ENCODE measurements around the gene WASHC4.
"Not testable (repeated sequence)": the region's sequence is repeated elsewhere in the genome, so short reads cannot be mapped to it uniquely, and the experiment has no call there.

The WASHC4 gene

GRCh38 chr12:105091476-105092206 lies 15.9 kb upstream of the WASHC4 start:
- no peak for DNase-seq

- no peak for DNase-seq
These were observed 15.2 kb upstream of the WASHC4 start for GRCh38 chr12:105092336-105092735.

GRCh38 chr12:105095338-105095737 lies 12.2 kb upstream of the WASHC4 start:
- not testable (repeated sequence) for DNase-seq

- no peak for DNase-seq
These were observed 8.2 kb upstream of the WASHC4 start for GRCh38 chr12:105099356-105099755.

- no peak for DNase-seq
These were observed 7.1 kb upstream of the WASHC4 start for GRCh38 chr12:105100207-105100985.

GRCh38 chr12:105100998-105101397 lies 6.5 kb upstream of the WASHC4 start:
- DNase-seq = no peak

GRCh38 chr12:105102673-105103072 lies 4.9 kb upstream of the WASHC4 start:
- no peak for DNase-seq

DNA sequence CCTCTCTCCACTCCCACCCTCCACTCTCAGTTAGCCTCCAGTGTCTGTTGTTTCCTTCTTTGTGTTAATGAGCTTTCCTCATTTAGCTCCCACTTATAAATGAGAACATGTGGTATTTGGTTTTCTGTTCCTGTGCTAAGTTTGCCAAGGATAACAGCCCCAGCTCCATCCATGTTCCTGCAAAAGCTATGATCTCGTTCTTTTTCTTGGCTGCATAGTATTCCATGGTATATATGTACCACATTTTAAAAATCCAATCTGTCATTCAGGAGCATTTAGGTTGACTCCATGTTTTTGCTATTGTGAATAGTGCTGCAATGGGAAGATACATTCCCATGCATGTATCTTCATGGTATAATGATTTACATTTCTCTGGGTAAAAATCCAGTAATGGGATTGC lies 2.8 kb upstream of the WASHC4 start:
- DNase-seq = no peak

- no peak for DNase-seq
These were observed 910 bp upstream of the WASHC4 start for GRCh38 chr12:105106621-105107020.

DNA sequence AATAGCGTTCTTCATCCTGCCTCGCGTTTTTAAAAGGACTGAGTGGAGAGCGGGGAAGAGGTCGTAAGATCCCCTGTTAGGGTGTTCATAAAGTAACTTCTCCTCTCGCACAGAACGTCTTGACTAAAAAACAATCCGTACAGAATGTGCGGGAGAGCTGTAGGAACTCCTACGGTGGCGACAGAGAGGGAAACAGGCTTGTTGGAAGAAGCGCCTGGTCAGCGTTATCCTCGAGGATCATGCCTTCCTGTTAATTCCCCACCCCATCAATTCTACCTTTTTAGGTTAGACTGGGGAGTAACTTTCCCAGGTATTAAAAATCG lies 399 bp upstream of the WASHC4 start:
- no peak for DNase-seq

DNA sequence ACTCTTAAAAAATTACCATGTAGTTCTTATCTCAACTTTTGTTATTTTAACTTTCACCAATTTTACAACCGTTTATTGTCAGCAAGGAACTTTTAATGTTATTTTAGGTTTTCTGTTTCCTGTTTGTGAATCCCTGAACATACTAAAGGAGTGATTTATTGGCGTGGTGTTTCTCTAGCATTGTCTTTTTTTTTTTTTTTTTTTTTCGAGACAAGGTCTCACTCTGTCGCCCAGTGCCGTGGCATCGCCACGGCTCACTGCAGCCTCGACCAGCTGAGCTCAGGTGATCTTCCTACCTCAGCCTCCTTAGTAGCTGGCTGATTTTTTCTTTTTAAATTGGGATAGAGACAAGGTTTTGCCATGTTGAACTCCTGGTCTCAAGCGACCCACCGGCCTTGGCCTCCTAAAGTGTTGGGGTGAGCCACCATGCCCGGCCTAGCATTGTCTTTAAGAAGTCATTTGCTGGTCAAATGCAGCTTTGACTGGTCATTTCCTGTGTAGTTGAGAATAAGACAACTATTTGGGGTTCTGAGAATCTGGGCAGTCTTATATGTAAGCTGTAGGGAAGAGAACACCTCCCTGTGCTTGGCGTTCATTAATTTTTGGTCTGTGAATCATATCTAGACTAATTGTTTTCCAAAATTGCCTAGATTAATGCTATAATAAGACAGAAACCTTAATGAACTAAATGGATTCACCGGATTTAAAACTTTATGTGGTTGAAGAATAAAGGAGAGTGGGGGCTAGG lies 2.1 kb downstream of the WASHC4 start:
- no peak for DNase-seq

DNA sequence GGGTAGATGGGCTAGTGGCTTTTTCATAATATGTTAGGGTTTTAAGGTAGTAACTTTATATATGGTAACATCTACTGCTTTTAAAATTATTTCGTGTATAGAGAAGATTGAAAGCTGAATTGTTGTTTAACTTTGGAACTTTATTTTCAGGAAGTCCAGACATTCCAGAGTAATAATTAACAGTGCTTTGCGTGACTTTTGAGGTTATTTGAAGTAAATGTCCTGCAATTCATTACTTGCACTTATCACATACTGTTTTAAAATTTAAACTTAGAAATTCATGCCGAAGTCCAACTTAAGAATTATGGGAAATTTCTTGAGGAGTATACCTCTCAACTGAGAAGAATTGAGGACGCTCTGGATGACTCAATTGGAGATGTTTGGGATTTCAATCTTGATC lies 3.3 kb downstream of the WASHC4 start:
- DNase-seq = no peak

GRCh38 chr12:105113094-105113493 lies 5.6 kb downstream of the WASHC4 start:
- no peak for DNase-seq

- DNase-seq = no peak
These were observed 9.4 kb downstream of the WASHC4 start for GRCh38 chr12:105116969-105117368.

DNA sequence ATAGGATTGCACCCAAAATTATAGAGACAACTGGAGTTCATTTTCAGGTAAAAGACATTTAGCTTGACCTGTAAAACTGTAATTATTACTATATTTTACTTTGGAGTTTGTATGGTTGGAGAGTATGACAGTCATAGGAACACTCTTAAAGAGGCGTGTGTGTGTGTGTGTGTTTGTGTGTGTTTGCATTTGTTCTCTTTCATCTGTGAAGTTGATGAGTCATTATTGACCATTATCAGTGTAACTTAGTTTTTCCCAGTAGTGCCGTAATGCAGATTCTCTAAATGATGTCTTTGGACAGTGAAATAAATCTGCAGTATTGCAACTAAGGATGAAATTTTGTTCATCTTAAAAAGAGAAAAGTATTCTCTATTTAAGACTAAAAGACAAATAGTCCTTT lies 13.0 kb downstream of the WASHC4 start:
- no peak for DNase-seq

GRCh38 chr12:105138248-105138647 lies 30.7 kb downstream of the WASHC4 start:
- no peak for DNase-seq

DNA sequence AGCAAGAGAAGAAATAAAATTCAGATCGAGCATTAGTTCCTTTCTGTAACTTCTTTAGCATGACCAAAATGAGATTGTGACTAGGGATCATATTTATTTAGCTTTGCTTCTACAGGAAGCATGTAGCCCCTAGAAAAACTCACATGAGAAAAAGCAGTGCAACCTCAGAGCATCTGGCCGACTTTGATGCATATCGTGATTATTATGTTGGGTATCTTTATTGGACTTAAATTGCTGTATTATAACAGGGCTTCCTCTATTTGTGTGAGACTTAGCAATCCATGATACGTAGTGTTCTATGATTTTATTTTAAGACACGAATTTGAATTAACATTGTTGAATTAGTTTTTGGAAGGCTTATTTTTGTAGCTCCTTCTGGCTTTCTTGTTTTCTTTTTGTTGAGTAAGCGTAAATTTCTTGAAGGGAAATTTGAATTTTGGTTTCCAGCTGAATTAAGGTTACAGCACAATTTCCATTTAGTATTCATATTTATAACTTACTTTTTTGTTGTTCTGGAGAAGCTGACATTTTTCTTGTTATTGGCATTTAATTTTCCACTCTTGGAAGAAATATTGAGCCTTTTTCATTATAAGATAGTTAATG lies 33.9 kb downstream of the WASHC4 start:
- no peak for DNase-seq

GRCh38 chr12:105142259-105142658 lies 34.7 kb downstream of the WASHC4 start:
- no peak for DNase-seq

DNA sequence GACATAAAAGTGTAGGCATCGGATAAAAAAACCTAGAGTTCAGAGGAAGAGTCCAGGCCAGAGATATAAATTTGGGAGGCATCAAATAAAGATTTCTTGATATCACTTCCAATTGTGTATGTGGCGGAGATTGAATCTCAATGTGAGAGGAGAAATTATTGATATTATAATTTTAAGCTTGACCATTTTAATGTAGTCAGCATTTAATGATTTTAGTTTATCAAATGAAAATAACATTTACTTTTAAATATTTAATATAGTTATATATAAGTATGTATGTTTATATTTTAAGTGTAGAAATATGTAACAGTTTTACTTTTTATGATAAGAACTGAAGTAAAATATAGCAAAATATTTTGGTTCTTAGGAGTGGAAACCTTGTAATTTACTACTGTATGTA lies 48.7 kb downstream of the WASHC4 start:
- no peak for DNase-seq

- no peak for DNase-seq
These were observed 50.1 kb downstream of the WASHC4 start for GRCh38 chr12:105157606-105158005.

- DNase-seq = no peak
These were observed 51.3 kb downstream of the WASHC4 start for GRCh38 chr12:105158876-105159275.

- DNase-seq = no peak
These were observed 54.6 kb downstream of the WASHC4 start for GRCh38 chr12:105162174-105162573.

- DNase-seq = no peak
These were observed 56.5 kb downstream of the WASHC4 start for GRCh38 chr12:105164068-105164467.

DNA sequence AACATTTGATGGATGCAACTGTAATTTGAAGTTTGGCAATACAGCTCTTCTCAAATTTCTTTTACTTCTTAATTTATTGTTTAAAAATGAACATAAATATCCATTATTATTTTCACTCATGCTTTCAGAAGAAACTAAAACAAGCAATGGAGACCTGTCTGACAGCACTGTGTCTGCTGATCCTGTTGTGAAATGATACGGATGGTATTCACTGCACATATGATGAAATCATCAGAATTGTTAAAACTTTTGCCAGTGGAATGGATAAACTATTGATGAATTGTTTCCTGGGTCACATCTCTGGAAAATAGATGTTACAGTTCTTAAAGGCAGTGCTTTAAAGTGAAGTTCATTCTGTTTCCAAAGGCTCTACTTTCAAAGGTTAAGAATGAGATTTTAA lies 59.2 kb downstream of the WASHC4 start:
- no peak for DNase-seq

Measured in stimulated activated naive CD4-positive, alpha-beta T cell treated with Interleukin-2 at 50 U/mL for 16 hours (primary cell).